Body of pancreas (tissue), 4 donors: Measurements from ENCODE around the gene JOSD2. TPM values are rescaled to one million over a fixed set of nuclear protein-coding genes. Genes with fewer than 3 reads are reported as not detected.

Source experiments
- ATAC-seq: fragments of 150-250 bp; one replicate; pipeline ENCODE4 v1.9.1; 2016
- DNase-seq, 4 donors: peaks; one replicate each; pipeline ENCODE4 v3.0.0-alpha.2; 2019
- H3K27ac ChIP-seq, 4 donors: fragments of 200-600 bp; sonication (generic); 1 replicate in 3 of 4; 2 replicates in 1 of 4; pipeline versions ENCODE4 v1.5.1 to v1.6.1; 2016 to 2019; ENCODE audit warnings: mild to moderate bottlenecking in 1 of 4, mixed read lengths in 1 of 4, moderate library complexity in 1 of 4
- H3K27me3 ChIP-seq, 2 donors: fragments of 200-600 bp; sonication (generic); one replicate each; pipeline ENCODE4 v1.6.0; 2016; ENCODE audit warnings: mild to moderate bottlenecking in 1 of 2
- H3K36me3 ChIP-seq, 2 donors: fragments of 200-600 bp; sonication (generic); replicated peaks in 1 of 2; 2 replicates each; pipeline ENCODE4 v1.5.1; 2016; ENCODE audit warnings: low read depth in 2 of 2; ENCODE audit not compliant: insufficient read depth in 1 of 2
- H3K4me1 ChIP-seq: fragments of 200-600 bp; sonication (generic); one replicate; pipeline ENCODE4 v1.6.0; 2016
- H3K4me3 ChIP-seq, 2 donors: fragments of 200-600 bp; sonication (generic); 1 replicate in 1 of 2; 2 replicates in 1 of 2; pipeline ENCODE4 v1.5.1; 2016 to 2019
- H3K9me3 ChIP-seq, 3 donors: fragments of 200-600 bp; sonication (generic); 1 replicate in 2 of 3; 2 replicates in 1 of 3; pipeline ENCODE4 v1.5.1; 2016
- CTCF ChIP-seq, 7 experiments: fragments of 450-650 bp in 4 of 7; fragments of 200-600 bp in 3 of 7; sonication (generic) in 3 of 7; IDR thresholded peaks; one replicate each; pipeline ENCODE4 v1.5.1; 2016 to 2019; ENCODE audit warnings: antibody characterized with exemption in 7 of 7
- POLR2A ChIP-seq, 3 donors: fragments of 450-650 bp; IDR thresholded peaks; one replicate each; pipeline ENCODE4 v1.6.1; 2016; ENCODE audit warnings: antibody characterized with exemption in 3 of 3, mild to moderate bottlenecking in 2 of 3
- WGBS, 2 donors: methylation state at CpG; one replicate each; pipeline ENCODE4 v1.1.5; 2017; 5-methylcytosine and 5-hydroxymethylcytosine counted together
- intact Hi-C: fragments of 100-400 bp; cut with DNase I; formaldehyde crosslinking; loops from one replicate; pipeline ENCODE4 v1.15.1; 2023
- total RNA-seq, 2 donors: library from RNA; depleted of rRNA; stranded (reverse); fragments of >200 nt; gene quantifications; one replicate each; pipeline ENCODE4 v1.1.0, GENCODE V29; 2016

The JOSD2 gene
- total RNA-seq, 2 donors from 2014 or later: 5.6 to 7.5 TPM

GRCh38 chr19:50557009-50557613, 46.1 kb upstream of the JOSD2 start:
- Histone ChIP-seq H3K4me1 (peaks cover 8% of the 10 kb centered on the region), H3K27me3 (peaks cover 0 to 21% of the 10 kb centered on the region in 2 donors), H3K27ac (no peak overlapping the region), H3K4me3 (no peak overlapping the region), H3K9me3 (no peaks in the 10 kb centered on the region), H3K36me3 (no peaks in the 10 kb centered on the region)
- intact Hi-C loops: no loop called here
- no peak for TF ChIP-seq POLR2A (IDR thresholded peaks at IDR 0.05)
- TF ChIP-seq CTCF (IDR thresholded peaks at IDR 0.05): no peak
- DNase-seq (no peak), ATAC-seq (no peak)
- WGBS, 2 donors: 13 to 17% methylated on average over 15 to 20 of the region's 20 CpGs

GRCh38 chr19:50556282-50557008, 45.5 kb upstream of the JOSD2 start:
- peaks cover 0 to 21% of the 10 kb centered on the region in 2 donors for H3K27me3 ChIP-seq

GRCh38 chr19:50555450-50556281, 44.7 kb upstream of the JOSD2 start:
- DNase-seq: no peak

More at GRCh38 chr19:50556282-50557008, 45.5 kb upstream of the JOSD2 start:
- H3K27ac ChIP-seq: no peak overlapping the region
- peak; percentile 47 for ATAC-seq
- H3K9me3 ChIP-seq: no peaks in the 10 kb centered on the region
- intact Hi-C loops: no loop called here
- no peak overlapping the region for H3K4me3 ChIP-seq
- DNase-seq: peak; percentile 58 to 75 (median 66)
- H3K4me1 ChIP-seq: peaks cover 8% of the 10 kb centered on the region
- 0 to 2% methylated on average over 25 to 33 of the region's 39 CpGs for WGBS, 2 donors
- TF ChIP-seq CTCF (IDR thresholded peaks at IDR 0.05) (peak; percentile 38 to 80 (median 51)), POLR2A (IDR thresholded peaks at IDR 0.05) (no peak)
- no peaks in the 10 kb centered on the region for H3K36me3 ChIP-seq

GRCh38 chr19:50555033-50555432, 44.0 kb upstream of the JOSD2 start:
- ATAC-seq (no peak), DNase-seq (no peak)
- Histone ChIP-seq H3K36me3 (no peaks in the 10 kb centered on the region), H3K4me3 (no peak overlapping the region), H3K9me3 (no peaks in the 10 kb centered on the region), H3K27me3 (peaks cover 0 to 21% of the 10 kb centered on the region in 2 donors), H3K4me1 (peaks cover 8% of the 10 kb centered on the region), H3K27ac (no peak overlapping the region)
- intact Hi-C loops: no loop called here
- TF ChIP-seq POLR2A (IDR thresholded peaks at IDR 0.05): no peak
- TF ChIP-seq CTCF (IDR thresholded peaks at IDR 0.05): no peak
- 45 to 50% methylated on average over 8 of the region's 12 CpGs for WGBS, 2 donors

More at GRCh38 chr19:50555450-50556281, 44.7 kb upstream of the JOSD2 start:
- no peak for TF ChIP-seq POLR2A (IDR thresholded peaks at IDR 0.05)
- TF ChIP-seq CTCF (IDR thresholded peaks at IDR 0.05): no peak
- intact Hi-C loops: no loop called here
- H3K9me3 ChIP-seq: no peaks in the 10 kb centered on the region
- H3K27me3 ChIP-seq: peaks cover 0 to 21% of the 10 kb centered on the region in 2 donors
- H3K4me3 ChIP-seq: no peak overlapping the region
- no peaks in the 10 kb centered on the region for H3K36me3 ChIP-seq
- 21 to 25% methylated on average over 22 to 25 of the region's 28 CpGs for WGBS, 2 donors
- H3K4me1 ChIP-seq: peaks cover 8% of the 10 kb centered on the region
- no peak overlapping the region for H3K27ac ChIP-seq
- no peak for ATAC-seq
